HUES48 (cell line): ENCODE measurements around the gene LRRC7.

ENCODE experiments used
- H3K27ac ChIP-seq: one replicate; pipeline ENCODE4 v1.7.0; 2013; ENCODE audit warnings: low read depth, low read length, inconsistent platforms
- H3K27me3 ChIP-seq: 2 replicates; pipeline ENCODE4 v1.6.1; 2013; ENCODE audit warnings: mild to moderate bottlenecking, low read length; ENCODE audit not compliant: control insufficient read depth, insufficient read depth
- H3K36me3 ChIP-seq: 2 replicates; pipeline ENCODE4 v1.6.1; 2013; ENCODE audit warnings: low read length; ENCODE audit not compliant: control insufficient read depth, insufficient read depth
- H3K4me1 ChIP-seq: 2 replicates; pipeline ENCODE4 v1.6.1; 2013; ENCODE audit warnings: mild to moderate bottlenecking, low read length; ENCODE audit not compliant: control insufficient read depth, insufficient read depth
- H3K4me3 ChIP-seq: 2 replicates; pipeline ENCODE4 v1.5.1; 2013; ENCODE audit warnings: mild to moderate bottlenecking, low read depth, low read length
- H3K9ac ChIP-seq: 2 replicates; pipeline ENCODE4 v1.6.1; 2013; ENCODE audit warnings: mild to moderate bottlenecking, low read depth, low read length, moderate library complexity
- H3K9me3 ChIP-seq: 2 replicates; pipeline ENCODE4 v1.6.1; 2013; ENCODE audit warnings: low read length; ENCODE audit not compliant: control insufficient read depth, insufficient read depth

Gene LRRC7

DNA sequence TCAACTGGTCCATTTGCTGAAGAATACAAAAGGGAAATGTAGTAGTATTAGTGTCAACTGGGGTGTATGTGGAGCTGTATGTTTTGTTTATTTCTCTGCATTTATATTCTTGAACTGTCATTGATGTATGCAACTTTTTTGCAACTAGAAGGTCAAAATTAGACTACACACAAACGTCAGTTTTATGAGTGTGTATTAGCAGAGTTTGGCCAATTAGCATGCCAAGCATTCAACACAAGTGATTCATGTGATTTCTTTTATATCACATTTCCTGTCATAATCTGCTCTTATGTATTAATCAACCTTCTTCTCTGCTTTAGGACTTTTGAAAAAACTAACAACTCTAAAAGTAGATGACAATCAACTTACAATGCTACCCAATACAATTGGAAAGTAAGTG, 426.5 kb downstream of the LRRC7 start:
- H3K9me3 ChIP-seq, result no peaks in the 10 kb centered on the region
- no peak overlapping the region for H3K4me3 ChIP-seq
- no peaks in the 10 kb centered on the region for H3K4me1 ChIP-seq
- H3K27ac ChIP-seq, result no peak overlapping the region
- H3K9ac ChIP-seq, result no peak overlapping the region
- H3K36me3 ChIP-seq, result no peaks in the 10 kb centered on the region
- H3K27me3 ChIP-seq, result no peaks in the 10 kb centered on the region

DNA sequence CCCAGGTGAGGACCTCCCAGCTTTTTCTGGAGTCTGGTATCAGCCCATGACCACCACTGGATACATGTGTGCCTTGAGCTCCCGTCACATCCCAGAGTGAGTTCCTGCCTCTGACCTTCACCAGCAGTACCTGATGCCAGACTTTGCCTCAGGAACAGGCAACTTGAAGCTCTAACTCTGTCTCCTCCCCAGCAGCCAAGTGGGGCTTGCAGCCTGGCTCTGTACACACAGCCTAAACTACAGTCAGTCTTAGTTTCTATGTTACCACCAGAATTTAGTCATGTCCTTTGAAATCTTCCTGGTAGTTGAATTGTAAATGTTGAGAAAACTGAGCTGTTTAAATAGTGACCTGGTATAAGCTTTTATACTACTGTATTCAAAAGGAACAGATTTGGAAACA, 431.1 kb downstream of the LRRC7 start:
- Histone ChIP-seq H3K27ac (no peak overlapping the region), H3K4me3 (no peak overlapping the region), H3K4me1 (no peaks in the 10 kb centered on the region), H3K27me3 (no peaks in the 10 kb centered on the region), H3K9me3 (no peaks in the 10 kb centered on the region), H3K9ac (no peak overlapping the region), H3K36me3 (no peaks in the 10 kb centered on the region)

DNA sequence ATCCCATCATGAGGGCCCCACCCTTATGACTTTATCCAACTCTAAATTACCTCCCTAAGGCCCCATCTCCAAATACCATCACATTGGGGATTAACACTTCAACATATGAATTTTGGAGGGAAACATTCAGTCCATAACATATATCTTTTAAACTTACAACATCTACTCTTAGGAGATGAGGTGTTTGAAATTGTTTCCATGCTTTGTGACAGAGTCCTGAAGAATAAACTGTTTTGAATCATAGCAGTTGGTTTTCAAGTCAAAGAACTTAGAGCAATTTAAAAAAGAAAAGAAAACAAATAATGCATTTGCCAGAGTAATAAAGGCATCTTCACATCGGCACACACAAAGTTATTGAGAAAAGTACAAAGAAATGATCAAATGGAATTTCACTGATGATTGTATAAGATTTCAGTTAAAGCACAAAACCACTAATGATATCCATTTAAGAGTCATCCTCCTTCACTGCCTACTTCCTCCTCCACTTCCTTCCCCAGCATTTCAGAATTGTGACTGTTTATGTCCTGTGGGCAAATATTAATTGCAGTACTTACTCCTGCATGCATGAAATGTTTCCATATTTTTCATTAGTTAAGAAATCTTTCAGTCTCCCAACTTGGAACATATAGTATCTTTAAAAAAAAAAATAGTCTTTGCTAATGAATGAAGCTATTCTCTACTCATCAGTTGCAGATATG, 435.6 kb downstream of the LRRC7 start:
- H3K27ac ChIP-seq, result no peak overlapping the region
- H3K9ac ChIP-seq, result no peak overlapping the region
- no peaks in the 10 kb centered on the region for H3K4me1 ChIP-seq
- no peaks in the 10 kb centered on the region for H3K9me3 ChIP-seq
- no peaks in the 10 kb centered on the region for H3K36me3 ChIP-seq
- no peak overlapping the region for H3K4me3 ChIP-seq
- H3K27me3 ChIP-seq, result no peaks in the 10 kb centered on the region

DNA sequence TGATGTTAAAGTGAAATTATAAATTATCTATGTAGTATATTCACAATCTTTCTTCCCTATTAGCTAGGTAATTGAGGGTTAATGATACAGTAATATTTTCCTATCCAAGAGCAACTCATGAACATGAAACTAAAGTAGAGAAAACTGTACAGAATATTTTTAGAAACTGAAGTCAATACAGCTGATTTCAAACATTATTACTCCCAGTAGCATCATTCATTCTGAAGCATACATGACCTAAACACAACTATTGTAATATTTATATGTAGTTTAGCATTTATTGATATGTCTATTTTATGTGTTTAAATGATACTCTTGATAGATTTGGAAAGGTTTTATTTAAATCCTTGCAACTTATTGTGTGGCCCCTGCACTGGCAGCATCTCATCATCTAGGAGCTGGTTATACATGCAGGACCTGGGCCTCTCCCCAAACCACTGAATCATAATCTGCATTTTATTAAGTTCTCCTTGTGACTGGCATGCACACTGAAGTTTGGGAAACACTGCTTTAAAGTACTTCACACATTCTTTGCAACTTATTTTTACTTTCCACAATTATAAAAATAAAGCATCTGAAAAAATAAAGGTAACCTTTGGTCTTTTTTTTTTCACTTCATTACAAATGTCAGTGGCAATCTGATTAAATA, 437.8 kb downstream of the LRRC7 start:
- H3K27me3 ChIP-seq, result no peaks in the 10 kb centered on the region
- H3K9ac ChIP-seq, result no peak overlapping the region
- H3K27ac ChIP-seq, result no peak overlapping the region
- H3K9me3 ChIP-seq, result no peaks in the 10 kb centered on the region
- H3K36me3 ChIP-seq, result no peaks in the 10 kb centered on the region
- 0 out of 2 replicates have a peak, but pooled peaks cover 5% of the 10 kb centered on the region for H3K4me1 ChIP-seq
- no peak overlapping the region for H3K4me3 ChIP-seq

DNA sequence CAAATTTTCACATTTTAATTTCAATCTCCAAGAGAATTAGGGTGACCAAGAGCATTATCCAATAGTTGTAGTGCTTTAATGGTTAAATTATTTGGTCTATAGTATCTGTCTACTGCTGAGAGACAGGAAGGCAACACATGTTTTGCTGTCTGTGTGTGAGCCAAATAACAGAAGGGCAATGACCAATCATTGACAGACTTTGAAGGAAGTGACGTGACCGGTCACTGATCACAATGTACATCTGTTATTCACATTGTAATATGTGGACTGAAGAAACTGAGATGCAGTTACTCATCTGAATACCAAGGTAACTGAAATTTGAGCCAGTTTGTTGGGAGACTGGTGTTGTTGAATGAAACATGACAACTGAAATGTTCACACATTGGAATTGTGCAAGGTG, 440.9 kb downstream of the LRRC7 start:
- H3K4me3 ChIP-seq, result no peak overlapping the region
- no peaks in the 10 kb centered on the region for H3K9me3 ChIP-seq
- 0 out of 2 replicates have a peak, but pooled peaks cover 5% of the 10 kb centered on the region for H3K4me1 ChIP-seq

DNA sequence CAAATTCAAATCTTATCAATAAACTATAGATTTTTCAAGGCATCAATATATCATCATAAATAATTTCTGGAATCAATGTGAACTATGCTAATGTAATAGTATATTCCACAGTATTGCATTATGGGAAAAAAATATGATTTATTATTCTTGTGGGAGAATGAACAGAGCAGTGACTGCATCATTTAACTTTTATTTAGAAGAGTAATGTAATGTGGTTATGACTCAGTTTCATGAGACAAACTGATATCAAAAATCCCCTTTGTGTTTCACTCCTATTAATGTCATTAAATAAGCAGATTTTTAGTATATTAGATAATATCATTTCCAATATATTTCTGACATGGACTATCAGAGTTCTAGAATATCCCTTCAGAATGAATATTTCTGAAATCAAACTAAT, 450.0 kb downstream of the LRRC7 start:
- H3K4me3 ChIP-seq, result no peak overlapping the region
- no peaks in the 10 kb centered on the region for H3K27me3 ChIP-seq
- H3K27ac ChIP-seq, result no peak overlapping the region
- H3K9me3 ChIP-seq, result no peaks in the 10 kb centered on the region
- H3K9ac ChIP-seq, result no peak overlapping the region
- no peaks in the 10 kb centered on the region for H3K36me3 ChIP-seq
- peaks cover 8% of the 10 kb centered on the region; the same call in 1 of the 2 replicates for H3K4me1 ChIP-seq

More for the DNA sequence above, 440.9 kb downstream of the LRRC7 start:
- H3K36me3 ChIP-seq, result no peaks in the 10 kb centered on the region
- H3K9ac ChIP-seq, result no peak overlapping the region
- H3K27ac ChIP-seq, result no peak overlapping the region
- no peaks in the 10 kb centered on the region for H3K27me3 ChIP-seq

DNA sequence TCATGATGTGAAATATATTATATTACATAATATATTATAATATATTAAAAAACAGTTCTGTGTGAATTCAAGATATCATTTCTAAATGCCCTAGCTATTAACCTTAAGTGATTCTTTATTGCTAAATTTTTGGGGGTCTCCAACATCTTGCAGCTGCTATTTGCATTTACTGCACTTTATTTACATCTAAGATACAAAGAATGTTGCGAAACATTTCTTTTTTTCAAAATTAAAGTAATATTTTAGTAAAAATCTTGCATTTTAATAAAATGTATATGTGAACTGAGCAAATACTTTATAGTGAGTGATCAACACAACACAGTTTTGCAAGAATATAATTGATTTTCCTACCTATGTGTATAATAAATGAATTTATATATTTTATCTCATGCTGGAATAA, 456.6 kb downstream of the LRRC7 start:
- Histone ChIP-seq H3K4me3 (no peak overlapping the region), H3K27ac (no peak overlapping the region), H3K36me3 (no peaks in the 10 kb centered on the region), H3K9ac (no peak overlapping the region), H3K27me3 (no peaks in the 10 kb centered on the region), H3K4me1 (peaks cover 8% of the 10 kb centered on the region; the same call in 1 of the 2 replicates), H3K9me3 (no peaks in the 10 kb centered on the region)

DNA sequence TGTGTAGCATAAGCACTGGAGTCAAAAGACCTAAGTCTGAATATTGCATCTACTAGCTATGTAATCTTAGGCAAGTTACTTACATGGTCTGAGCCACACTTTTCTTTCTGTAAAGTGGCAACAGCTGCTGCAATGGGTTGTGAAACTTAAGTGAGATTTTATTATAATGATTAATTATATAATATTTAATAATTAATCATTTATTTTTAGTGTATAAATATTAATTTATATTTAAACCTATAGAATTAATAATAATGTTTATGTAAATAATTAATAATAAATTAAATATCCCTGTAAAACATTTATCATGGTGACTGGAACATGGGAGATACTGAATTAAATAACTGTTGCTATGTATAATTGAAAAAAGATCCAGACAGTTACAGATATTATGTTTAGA, 457.3 kb downstream of the LRRC7 start:
- Histone ChIP-seq H3K4me3 (no peak overlapping the region), H3K27ac (no peak overlapping the region), H3K27me3 (no peaks in the 10 kb centered on the region), H3K36me3 (no peaks in the 10 kb centered on the region), H3K9me3 (no peaks in the 10 kb centered on the region), H3K9ac (no peak overlapping the region), H3K4me1 (peaks cover 8% of the 10 kb centered on the region; the same call in 1 of the 2 replicates)

DNA sequence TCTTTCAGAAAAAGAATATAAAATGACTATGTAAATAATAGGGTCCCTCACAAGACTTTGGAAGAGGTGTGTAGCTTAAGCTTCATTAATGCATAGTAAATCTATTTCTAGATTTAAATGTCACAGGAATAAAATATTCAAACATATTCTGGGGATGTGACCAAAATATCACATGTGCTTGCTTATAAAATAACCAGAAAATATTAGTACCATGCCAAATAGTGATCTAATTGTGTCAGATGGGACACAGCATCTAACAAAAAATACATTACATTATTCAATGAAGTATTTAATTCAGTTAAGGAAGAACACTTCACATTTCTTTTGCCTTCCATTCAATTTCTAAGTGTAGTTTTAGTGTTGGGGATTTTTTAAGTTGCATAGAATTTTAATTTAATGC, 458.1 kb downstream of the LRRC7 start:
- H3K9ac ChIP-seq, result no peak overlapping the region
- H3K9me3 ChIP-seq, result no peaks in the 10 kb centered on the region
- no peak overlapping the region for H3K4me3 ChIP-seq
- H3K36me3 ChIP-seq, result no peaks in the 10 kb centered on the region
- H3K27me3 ChIP-seq, result no peaks in the 10 kb centered on the region
- peaks cover 10% of the 10 kb centered on the region for H3K4me1 ChIP-seq
- no peak overlapping the region for H3K27ac ChIP-seq

DNA sequence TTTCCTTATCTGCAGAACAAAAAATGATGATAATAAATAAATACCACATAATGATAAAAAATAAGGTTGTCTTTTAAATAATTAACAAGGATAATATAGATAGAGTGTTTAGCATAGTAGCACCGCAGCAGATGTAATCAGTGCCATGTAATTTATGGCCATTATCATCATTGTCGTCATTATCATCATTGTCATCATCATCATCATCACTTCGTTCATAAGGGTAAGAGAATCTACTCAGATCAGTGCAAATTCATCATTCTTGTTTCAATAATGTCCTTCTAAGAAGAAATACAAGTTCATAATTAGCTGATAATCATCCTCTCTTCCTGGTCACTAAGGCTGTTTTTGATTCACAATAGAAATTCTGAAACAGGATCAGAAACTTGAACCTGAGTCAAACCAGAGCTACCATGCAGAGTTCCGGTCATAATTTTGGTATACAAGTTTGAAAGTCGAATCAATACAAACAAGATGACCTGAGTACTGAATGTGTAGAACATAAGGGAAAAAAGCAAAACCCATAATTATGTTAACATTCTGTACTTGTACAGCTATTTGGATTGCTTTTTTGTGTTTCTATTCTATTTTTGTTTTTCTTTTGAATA, 465.6 kb downstream of the LRRC7 start:
- Histone ChIP-seq H3K27ac (no peak overlapping the region), H3K9me3 (no peaks in the 10 kb centered on the region), H3K27me3 (no peaks in the 10 kb centered on the region), H3K36me3 (no peaks in the 10 kb centered on the region), H3K4me1 (peaks cover 17% of the 10 kb centered on the region), H3K4me3 (no peak overlapping the region), H3K9ac (no peak overlapping the region)

DNA sequence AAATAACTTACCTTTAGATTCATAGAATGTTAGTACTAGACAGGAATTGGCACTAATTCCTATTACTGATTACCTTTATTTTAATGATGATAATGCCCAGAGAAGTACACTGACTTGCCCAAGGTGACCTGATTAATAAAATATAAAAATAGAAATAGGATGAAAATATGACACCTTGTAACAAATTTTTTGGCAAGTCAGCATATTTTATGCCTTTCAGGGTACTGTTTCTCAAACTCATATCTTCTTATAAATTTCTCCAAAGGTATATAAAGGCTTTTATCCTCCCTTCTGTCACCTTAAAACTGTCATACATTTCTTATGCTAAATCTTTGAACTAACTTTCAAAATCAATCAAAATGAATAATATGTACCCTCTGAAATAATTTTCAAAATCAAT, 466.2 kb downstream of the LRRC7 start:
- Histone ChIP-seq H3K36me3 (no peaks in the 10 kb centered on the region), H3K9ac (no peak overlapping the region), H3K9me3 (no peaks in the 10 kb centered on the region), H3K27me3 (no peaks in the 10 kb centered on the region), H3K27ac (no peak overlapping the region), H3K4me1 (peaks cover 17% of the 10 kb centered on the region), H3K4me3 (no peak overlapping the region)
